Central memory CD8-positive, alpha-beta T cell (primary cell): ENCODE data around the gene HPS3.
"Not testable (repeated sequence)": the region's sequence is repeated elsewhere in the genome, so short reads cannot be mapped to it uniquely, and the experiment has no call there.

Experiments
- ATAC-seq: fragments of 150-1000 bp; cut with Tn5 transposase; replicated peaks from 2 replicates; pipeline ENCODE4 v1.10.0; 2022; ENCODE audit warnings: mild to moderate bottlenecking, moderate FRiP score, moderate number of reproducible peaks; ENCODE audit not compliant: poor library complexity, severe bottlenecking; ENCODE audit errors: extremely low read depth
- DNase-seq, 2 donors: peaks; one replicate each; pipeline ENCODE4 v3.0.0; 2021; ENCODE audit warnings: low spot score in 2 of 2
- H3K27ac Mint-ChIP-seq: one replicate; pipeline ENCODE4 v1.8.0; 2022; ENCODE audit warnings: low read depth, mild to moderate bottlenecking, moderate library complexity, mixed read lengths
- H3K27me3 Mint-ChIP-seq: one replicate; pipeline ENCODE4 v1.8.0; 2022; ENCODE audit warnings: mixed read lengths
- H3K36me3 Mint-ChIP-seq: one replicate; pipeline ENCODE4 v1.8.0; 2022; ENCODE audit warnings: mild to moderate bottlenecking, moderate library complexity, mixed read lengths; ENCODE audit not compliant: insufficient read depth
- H3K4me1 Mint-ChIP-seq: one replicate; pipeline ENCODE4 v1.8.0; 2022; ENCODE audit warnings: mixed read lengths
- H3K4me3 Mint-ChIP-seq: one replicate; pipeline ENCODE4 v1.8.0; 2022; ENCODE audit warnings: mild to moderate bottlenecking, moderate library complexity, mixed read lengths
- H3K9me3 Mint-ChIP-seq: one replicate; pipeline ENCODE4 v1.8.0; 2022; ENCODE audit warnings: mixed read lengths

HPS3 gene

GRCh38 chr3:149095487-149095886 lies 34.0 kb upstream of the HPS3 start:
- ATAC-seq (no peak), DNase-seq (no peak)
- no peaks in the 10 kb centered on the region for H3K9me3 Mint-ChIP-seq
- H3K36me3 Mint-ChIP-seq = no peaks in the 10 kb centered on the region
- H3K4me3 Mint-ChIP-seq = no peak overlapping the region
- H3K27ac Mint-ChIP-seq = no peak overlapping the region
- no peaks in the 10 kb centered on the region for H3K4me1 Mint-ChIP-seq
- no peaks in the 10 kb centered on the region for H3K27me3 Mint-ChIP-seq

- H3K4me1 Mint-ChIP-seq, DNase-seq, H3K36me3 Mint-ChIP-seq, ATAC-seq, H3K27ac Mint-ChIP-seq, H3K4me3 Mint-ChIP-seq, H3K9me3 Mint-ChIP-seq: not testable (repeated sequence)
- H3K27me3 Mint-ChIP-seq = peaks cover 13% of the 10 kb centered on the region
Observed at GRCh38 chr3:149097987-149098386, 31.5 kb upstream of the HPS3 start.

- Mint-ChIP-seq H3K4me1 (no peaks in the 10 kb centered on the region), H3K9me3 (no peaks in the 10 kb centered on the region), H3K4me3 (no peak overlapping the region), H3K27me3 (peaks cover 13% of the 10 kb centered on the region), H3K27ac (no peak overlapping the region), H3K36me3 (no peaks in the 10 kb centered on the region)
- ATAC-seq = no peak
- DNase-seq = no peak
Observed at GRCh38 chr3:149101154-149101553, 28.3 kb upstream of the HPS3 start.

- Mint-ChIP-seq H3K27ac (no peak overlapping the region), H3K9me3 (no peaks in the 10 kb centered on the region), H3K36me3 (no peaks in the 10 kb centered on the region), H3K27me3 (peaks cover 13% of the 10 kb centered on the region), H3K4me1 (no peaks in the 10 kb centered on the region), H3K4me3 (no peak overlapping the region)
- ATAC-seq (no peak), DNase-seq (no peak)
Observed at GRCh38 chr3:149101641-149102040, 27.8 kb upstream of the HPS3 start.

GRCh38 chr3:149104484-149104883 lies 25.0 kb upstream of the HPS3 start:
- H3K4me3 Mint-ChIP-seq = no peak overlapping the region
- no peak overlapping the region for H3K27ac Mint-ChIP-seq
- DNase-seq (no peak), ATAC-seq (no peak)
- peaks cover 13% of the 10 kb centered on the region for H3K27me3 Mint-ChIP-seq
- H3K4me1 Mint-ChIP-seq = no peaks in the 10 kb centered on the region
- H3K9me3 Mint-ChIP-seq = no peaks in the 10 kb centered on the region
- no peaks in the 10 kb centered on the region for H3K36me3 Mint-ChIP-seq

GRCh38 chr3:149114458-149114857 lies 15.0 kb upstream of the HPS3 start:
- Mint-ChIP-seq H3K27ac (no peak overlapping the region), H3K4me1 (no peaks in the 10 kb centered on the region), H3K27me3 (no peaks in the 10 kb centered on the region), H3K4me3 (no peak overlapping the region), H3K9me3 (no peaks in the 10 kb centered on the region), H3K36me3 (no peaks in the 10 kb centered on the region)
- ATAC-seq (no peak), DNase-seq (no peak)

- no peak overlapping the region for H3K27ac Mint-ChIP-seq
- DNase-seq (no peak), ATAC-seq (no peak)
- H3K36me3 Mint-ChIP-seq = no peaks in the 10 kb centered on the region
- no peaks in the 10 kb centered on the region for H3K9me3 Mint-ChIP-seq
- no peaks in the 10 kb centered on the region for H3K27me3 Mint-ChIP-seq
- no peak overlapping the region for H3K4me3 Mint-ChIP-seq
- no peaks in the 10 kb centered on the region for H3K4me1 Mint-ChIP-seq
Observed at GRCh38 chr3:149115114-149115513, 14.3 kb upstream of the HPS3 start.

- Mint-ChIP-seq H3K27ac (no peak overlapping the region), H3K27me3 (no peaks in the 10 kb centered on the region), H3K9me3 (no peaks in the 10 kb centered on the region), H3K4me1 (no peaks in the 10 kb centered on the region), H3K36me3 (no peaks in the 10 kb centered on the region), H3K4me3 (no peak overlapping the region)
- ATAC-seq (no peak), DNase-seq (no peak)
Observed at GRCh38 chr3:149118724-149119123, 10.7 kb upstream of the HPS3 start.

GRCh38 chr3:149119466-149119865 lies 10.0 kb upstream of the HPS3 start:
- Mint-ChIP-seq H3K9me3 (no peaks in the 10 kb centered on the region), H3K36me3 (no peaks in the 10 kb centered on the region), H3K4me1 (no peaks in the 10 kb centered on the region), H3K4me3 (no peak overlapping the region), H3K27ac (no peak overlapping the region), H3K27me3 (no peaks in the 10 kb centered on the region)
- no peak for DNase-seq
- ATAC-seq = no peak

- ATAC-seq = peak; percentile 75
- Mint-ChIP-seq H3K27ac (peak overlapping the region; percentile 54), H3K36me3 (no peaks in the 10 kb centered on the region), H3K27me3 (peaks cover 7% of the 10 kb centered on the region), H3K4me1 (no peaks in the 10 kb centered on the region), H3K9me3 (no peaks in the 10 kb centered on the region), H3K4me3 (no peak overlapping the region)
- no peak for DNase-seq
Observed at GRCh38 chr3:149120051-149120972, 9.1 kb upstream of the HPS3 start.

GRCh38 chr3:149122721-149123578 lies 6.5 kb upstream of the HPS3 start:
- ATAC-seq = no peak
- Mint-ChIP-seq H3K36me3 (no peaks in the 10 kb centered on the region), H3K4me1 (no peaks in the 10 kb centered on the region), H3K9me3 (no peaks in the 10 kb centered on the region), H3K27ac (no peak overlapping the region), H3K27me3 (peaks cover 7% of the 10 kb centered on the region), H3K4me3 (no peak overlapping the region)
- no peak for DNase-seq

GRCh38 chr3:149128821-149129220 lies 617 bp upstream of the HPS3 start:
- no peak for ATAC-seq
- DNase-seq = no peak

GRCh38 chr3:149131589-149131988 lies 2.2 kb downstream of the HPS3 start:
- no peaks in the 10 kb centered on the region for H3K27me3 Mint-ChIP-seq
- H3K4me1 Mint-ChIP-seq = peaks cover 59% of the 10 kb centered on the region
- H3K27ac Mint-ChIP-seq = peak overlapping the region; percentile 94
- no peak for DNase-seq
- peak overlapping the region; percentile 97 for H3K4me3 Mint-ChIP-seq
- H3K9me3 Mint-ChIP-seq = no peaks in the 10 kb centered on the region
- peaks cover 21% of the 10 kb centered on the region for H3K36me3 Mint-ChIP-seq
- no peak for ATAC-seq

More at GRCh38 chr3:149128821-149129220, 617 bp upstream of the HPS3 start:
- H3K4me1 Mint-ChIP-seq = peaks cover 37% of the 10 kb centered on the region
- H3K4me3 Mint-ChIP-seq = peak overlapping the region; percentile 97
- H3K36me3 Mint-ChIP-seq = peaks cover 21% of the 10 kb centered on the region
- peak overlapping the region; percentile 94 for H3K27ac Mint-ChIP-seq
- no peaks in the 10 kb centered on the region for H3K9me3 Mint-ChIP-seq
- H3K27me3 Mint-ChIP-seq = peaks cover 7% of the 10 kb centered on the region
